H1 (cell line): ENCODE measurements around the gene EXOC6. TPM values are rescaled to one million over a fixed set of nuclear protein-coding genes. Genes with fewer than 3 reads are reported as not detected.

Experiments used
- CTCF ChIA-PET: fragments of 300-600 bp; sonication (Branson Sonifier 250); formaldehyde crosslinking; loops from one replicate; lab custom pipeline; 2021; ENCODE audit not compliant: partially characterized antibody; lab: Charles Lee
- POLR2A ChIA-PET: fragments of 300-600 bp; sonication (Branson Sonifier 250); formaldehyde crosslinking; loops from one replicate; lab custom pipeline; 2021; ENCODE audit warnings: inconsistent platforms; ENCODE audit not compliant: partially characterized antibody; lab: Charles Lee
- DNase-seq, 2 experiments: peaks; one replicate each; pipeline versions ENCODE4 v3.0.0 to v3.0.0-alpha.2; 2010 to 2022; ENCODE audit warnings: low spot score in 2 of 2, low read depth in 1 of 2, mixed read lengths in 1 of 2
- FAIRE-seq: peaks from 2 replicates; lab custom pipeline; 2011; peaks lifted over from hg19 to GRCh38; lab: Jason Lieb, UNC
- H2AFZ ChIP-seq: 2 replicates; pipeline ENCODE4 v1.8.1; 2012; ENCODE audit warnings: low read length, inconsistent platforms
- H2AK5ac ChIP-seq: 2 replicates; pipeline ENCODE4 v1.6.1; 2013; ENCODE audit warnings: low read depth, low read length
- H2BK120ac ChIP-seq: replicated peaks from 2 replicates; pipeline ENCODE3; 2013; ENCODE audit warnings: low read depth, low read length, inconsistent platforms
- H2BK12ac ChIP-seq: 2 replicates; pipeline ENCODE4 v1.6.1; 2013; ENCODE audit warnings: low read depth, low read length
- H2BK15ac ChIP-seq: 2 replicates; pipeline ENCODE4 v1.6.1; 2013; ENCODE audit warnings: low read length
- H2BK20ac ChIP-seq: 2 replicates; pipeline ENCODE4 v1.6.1; 2013; ENCODE audit warnings: low read length
- H2BK5ac ChIP-seq: 2 replicates; pipeline ENCODE4 v1.6.1; 2013; ENCODE audit warnings: low read depth, low read length
- H3K14ac ChIP-seq: 2 replicates; pipeline ENCODE4 v1.6.1; 2013; ENCODE audit warnings: inconsistent platforms; ENCODE audit not compliant: insufficient read length
- H3K18ac ChIP-seq: 2 replicates; pipeline ENCODE4 v1.6.1; 2013; ENCODE audit warnings: low read length; ENCODE audit errors: extremely low read depth
- H3K23ac ChIP-seq: 2 replicates; pipeline ENCODE4 v1.6.1; 2013; ENCODE audit warnings: inconsistent platforms; ENCODE audit not compliant: insufficient read length
- H3K23me2 ChIP-seq: 2 replicates; pipeline ENCODE4 v1.6.1; 2013; ENCODE audit warnings: low read depth, low read length
- H3K27ac ChIP-seq: 2 replicates; pipeline ENCODE4 v1.6.1; 2011; ENCODE audit warnings: low read depth, low read length, inconsistent platforms
- H3K27me3 ChIP-seq, 4 experiments: replicated peaks in 1 of 4; 1 replicate in 1 of 4; 2 replicates in 3 of 4; pipeline versions ENCODE4 v1.6.1 to v1.8.1; 2011 to 2013; ENCODE audit warnings: low read length in 3 of 4, mild to moderate bottlenecking in 3 of 4, inconsistent platforms in 2 of 4, mixed read lengths in 2 of 4, moderate library complexity in 1 of 4; ENCODE audit not compliant: control insufficient read depth in 3 of 4, insufficient read depth in 3 of 4; ENCODE audit errors: extremely low read depth in 1 of 4
- H3K36me3 ChIP-seq, 4 experiments: 2 replicates each; pipeline versions ENCODE4 v1.6.1 to v1.8.1; 2011 to 2013; ENCODE audit warnings: mild to moderate bottlenecking in 4 of 4, low read length in 3 of 4, moderate library complexity in 2 of 4, control low read depth in 1 of 4, inconsistent platforms in 1 of 4; ENCODE audit not compliant: insufficient read depth in 4 of 4, control insufficient read depth in 2 of 4
- H3K4ac ChIP-seq: replicated peaks from 2 replicates; pipeline ENCODE3; 2013; ENCODE audit warnings: low read length, low read depth, mixed read lengths, inconsistent platforms; ENCODE audit not compliant: insufficient read length
- H3K4me1 ChIP-seq, 4 experiments: replicated peaks in 1 of 4; 1 replicate in 1 of 4; 2 replicates in 3 of 4; pipeline versions ENCODE4 v1.6.1 to v1.8.1; 2011 to 2013; ENCODE audit warnings: low read length in 3 of 4, inconsistent platforms in 2 of 4, mixed read lengths in 1 of 4; ENCODE audit not compliant: insufficient read depth in 4 of 4, control insufficient read depth in 3 of 4
- H3K4me2 ChIP-seq, 2 experiments: 2 replicates each; pipeline versions ENCODE4 v1.6.1 to v1.8.1; 2011 to 2013; ENCODE audit warnings: low read depth in 2 of 2, low read length in 2 of 2, control low read depth in 1 of 2, inconsistent platforms in 1 of 2, mild to moderate bottlenecking in 1 of 2; ENCODE audit not compliant: insufficient read depth in 1 of 2
- H3K4me3 ChIP-seq, 4 experiments: fragments of 200-600, 300-600 bp in 1 of 4; sonication (generic), shearing (Covaris generic), sonication (Bioruptor Twin) in 1 of 4; 2 replicates each; pipeline versions ENCODE4 v1.5.1 to v1.8.1; 2011 to 2016; ENCODE audit warnings: low read length in 4 of 4, low read depth in 3 of 4, control low read depth in 2 of 4, inconsistent platforms in 2 of 4, mild to moderate bottlenecking in 2 of 4, mixed read lengths in 1 of 4, moderate library complexity in 1 of 4; ENCODE audit not compliant: insufficient read depth in 2 of 4; ENCODE audit errors: extremely low read depth in 1 of 4
- H3K56ac ChIP-seq: replicated peaks from 2 replicates; pipeline ENCODE3; 2013; ENCODE audit warnings: low read depth, mild to moderate bottlenecking, mixed read lengths, low read length, inconsistent platforms; ENCODE audit not compliant: insufficient read length
- H3K79me1 ChIP-seq: 2 replicates; pipeline ENCODE4 v1.6.1; 2013; ENCODE audit warnings: low read depth, low read length, control low read depth
- H3K79me2 ChIP-seq, 2 experiments: 2 replicates each; pipeline versions ENCODE4 v1.6.1 to v1.8.1; 2012 to 2013; ENCODE audit warnings: low read length in 2 of 2, mild to moderate bottlenecking in 2 of 2, inconsistent platforms in 1 of 2; ENCODE audit not compliant: insufficient read depth in 2 of 2, control insufficient read depth in 1 of 2
- H3K9ac ChIP-seq, 4 experiments: replicated peaks in 1 of 4; 1 replicate in 1 of 4; 2 replicates in 3 of 4; pipeline versions ENCODE4 v1.6.1 to v1.8.1; 2011 to 2013; ENCODE audit warnings: low read depth in 3 of 4, low read length in 3 of 4, control low read depth in 2 of 4, mild to moderate bottlenecking in 2 of 4, moderate library complexity in 2 of 4, inconsistent platforms in 1 of 4; ENCODE audit errors: extremely low read depth in 1 of 4
- H3K9me3 ChIP-seq, 2 experiments: 2 replicates each; pipeline versions ENCODE4 v1.6.1 to v1.8.1; 2012 to 2013; ENCODE audit warnings: mild to moderate bottlenecking in 2 of 2, moderate library complexity in 2 of 2, control low read depth in 1 of 2, inconsistent platforms in 1 of 2, low read depth in 1 of 2, low read length in 1 of 2, mixed read lengths in 1 of 2; ENCODE audit not compliant: insufficient read depth in 2 of 2
- H4K20me1 ChIP-seq, 2 experiments: replicated peaks in 1 of 2; 2 replicates each; pipeline versions ENCODE3 to v1.8.1; 2011 to 2013; ENCODE audit warnings: inconsistent platforms in 2 of 2, low read length in 2 of 2, mild to moderate bottlenecking in 1 of 2; ENCODE audit not compliant: insufficient read depth in 2 of 2, control insufficient read depth in 1 of 2
- H4K5ac ChIP-seq: 2 replicates; pipeline ENCODE4 v1.6.1; 2013; ENCODE audit warnings: low read length, low read depth, mixed read lengths, inconsistent platforms; ENCODE audit not compliant: insufficient read length
- H4K8ac ChIP-seq: 2 replicates; pipeline ENCODE4 v1.8.0; 2013; ENCODE audit warnings: mild to moderate bottlenecking, moderate library complexity, low read length, inconsistent platforms; ENCODE audit not compliant: insufficient read depth; ENCODE audit errors: extremely low read depth
- H4K91ac ChIP-seq: replicated peaks from 2 replicates; pipeline ENCODE3; 2013; ENCODE audit warnings: low read length, mixed read lengths, inconsistent platforms; ENCODE audit not compliant: insufficient read length
- BCL11A ChIP-seq, 2 experiments: IDR thresholded peaks; one replicate each; pipeline ENCODE4 v1.6.1; 2011; ENCODE audit warnings: low read depth in 2 of 2, low read length in 2 of 2, mild to moderate bottlenecking in 2 of 2
- BRCA1 ChIP-seq: IDR thresholded peaks from 2 replicates; pipeline ENCODE4 v1.6.1; 2012; ENCODE audit warnings: low read depth, low read length, improper control_type of control experiment
- EP300 ChIP-seq, 2 experiments: IDR thresholded peaks; 1 replicate in 1 of 2; 2 replicates in 1 of 2; pipeline ENCODE4 v1.6.1; 2011 to 2012; ENCODE audit warnings: low read depth in 2 of 2, low read length in 2 of 2, mild to moderate bottlenecking in 2 of 2, borderline replicate concordance in 1 of 2, inconsistent platforms in 1 of 2, moderate library complexity in 1 of 2
- KDM1A ChIP-seq: fragments of 200-600, 300-600 bp; sonication (generic); IDR thresholded peaks from 2 replicates; pipeline ENCODE4 v1.7.1; 2016; ENCODE audit warnings: mild to moderate bottlenecking, low read length, borderline replicate concordance
- SP4 ChIP-seq: IDR thresholded peaks from 2 replicates; pipeline ENCODE4 v1.6.1; 2012; ENCODE audit warnings: low read length, inconsistent platforms
- TCF12 ChIP-seq: IDR thresholded peaks from 2 replicates; pipeline ENCODE4 v1.6.1; 2011; ENCODE audit warnings: low read depth, mild to moderate bottlenecking, low read length
- WGBS, 2 experiments: shearing (Covaris generic) in 1 of 2; methylation state at CpG; one replicate each; pipeline versions ENCODE4 v1.1.6 to v1.1.7; 2013 to 2015; ENCODE audit warnings: low lambda C conversion rate in 2 of 2, mixed read lengths in 2 of 2, inconsistent platforms in 1 of 2, low coverage in 1 of 2, missing lambda C conversion rate in 1 of 2; ENCODE audit not compliant: insufficient replicate concordance in 2 of 2, insufficient coverage in 1 of 2, insufficient read length in 1 of 2; ENCODE audit errors: extremely low coverage in 1 of 2, missing lambda C conversion rate in 1 of 2; 5-methylcytosine and 5-hydroxymethylcytosine counted together
- polyA plus RNA-seq, 7 experiments: library from polyadenylated mRNA; depleted of rRNA in 3 of 7; stranded (reverse) in 5 of 7; unstranded in 2 of 7; fragments of >200 nt in 5 of 7; fragments of 200-250 nt in 2 of 7; gene quantifications; 1 replicate in 5 of 7; 2 replicates in 1 of 7; 4 replicates in 1 of 7; pipeline versions ENCODE4 v1.2.1 to v1.2.3, GENCODE V29; 2011 to 2013; ENCODE audit warnings: missing spikeins in 2 of 7, mixed read lengths in 2 of 7
- total RNA-seq: library from RNA; stranded (reverse); fragmentation: NEBNext Ultra II Directional; extraction: Animal tissue kit (Norgen Biotek cat#: 25700); gene quantifications from 2 replicates; pipeline ENCODE4 v1.2.1, GENCODE V29; 2021

The EXOC6 gene
- total and polyA plus RNA-seq, 2 of the 8 experiments (the other 6 are each of a cell fraction or from before 2014, with no cell fraction given): 1.7 to 4.5 TPM

GRCh38 chr10:93023013-93023650 lies 174.8 kb downstream of the EXOC6 start:
- Histone ChIP-seq H3K9ac (no peak overlapping the region), H3K27ac (no peak overlapping the region), H3K56ac (no peak overlapping the region), H3K18ac (no peak overlapping the region), H2BK15ac (no peak overlapping the region), H3K4me3 (no peak overlapping the region), H2BK5ac (no peak overlapping the region), H2AFZ (no peak overlapping the region), H3K4me1 (no peaks in the 10 kb centered on the region), H3K9me3 (no peaks in the 10 kb centered on the region), H3K23ac (no peak overlapping the region), H3K23me2 (no peaks in the 10 kb centered on the region), H3K79me1 (no peaks in the 10 kb centered on the region), H2BK20ac (no peak overlapping the region), H4K8ac (no peak overlapping the region), H3K79me2 (no peaks in the 10 kb centered on the region), H2BK120ac (no peak overlapping the region), H3K4ac (no peak overlapping the region), H4K91ac (no peak overlapping the region), H2BK12ac (no peak overlapping the region), H2AK5ac (no peak overlapping the region), H4K5ac (no peak overlapping the region), H3K27me3 (no peaks in the 10 kb centered on the region), H3K36me3 (no peaks in the 10 kb centered on the region), H4K20me1 (no peaks in the 10 kb centered on the region), H3K14ac (no peak overlapping the region), H3K4me2 (no peak overlapping the region)
- TF ChIP-seq KDM1A (no peak), TCF12 (no peak), BRCA1 (no peak), BCL11A (IDR thresholded peaks at IDR 0.05; ENCODE audit: low read depth in 2 of 2, low read length in 2 of 2) (no peak), EP300 (IDR thresholded peaks at IDR 0.05; ENCODE audit: borderline replicate concordance in 1 of 2, low read depth in 2 of 2, low read length in 2 of 2) (no peak), SP4 (no peak)
- peak; percentile 13 for FAIRE-seq
- CTCF ChIA-PET: interaction anchor here (1.4 to 2.8 kb wide), 5 partner anchors 12 to 334 kb away, joined by 3 to 8 read pairs (median 5); no protein-coding TSS in a partner anchor
- WGBS, 2 experiments: 91% methylated on average over 4 of the region's 4 CpGs; no CpG with 5 or more reads in 1 of the 2 experiments
- POLR2A ChIA-PET: no interaction called here
- DNase-seq: no peak
